KOPT-K1 (cell line): Measurements from ENCODE around the gene FAM210A.
A peak's percentile ranks its signal among the peaks of the same experiment; 100 is the strongest.

Experiments
- H3K27ac ChIP-seq: fragments of 200-600 bp; sonication (generic); 2 replicates; pipeline ENCODE4 v1.5.1; 2016; ENCODE audit warnings: antibody characterized with exemption, mild to moderate bottlenecking, low read depth, low read length; ENCODE audit not compliant: poor library complexity, severe bottlenecking
- H3K36me3 ChIP-seq: fragments of 200-600 bp; sonication (generic); 2 replicates; pipeline ENCODE4 v1.5.1; 2017; ENCODE audit warnings: antibody characterized with exemption, mild to moderate bottlenecking, low read length, moderate library complexity; ENCODE audit not compliant: insufficient read depth
- H3K9me3 ChIP-seq: fragments of 200-600 bp; sonication (generic); 2 replicates; pipeline ENCODE4 v1.5.1; 2017; ENCODE audit warnings: antibody characterized with exemption, low read length, mild to moderate bottlenecking; ENCODE audit not compliant: insufficient read depth, poor library complexity, severe bottlenecking

The FAM210A gene

GRCh38 chr18:13614641-13615288, 111.6 kb downstream of the FAM210A start:
- Histone ChIP-seq H3K27ac (peak overlapping the region; percentile 98), H3K36me3 (peaks cover 55% of the 10 kb centered on the region), H3K9me3 (no peaks in the 10 kb centered on the region)

- peaks cover 48% of the 10 kb centered on the region for H3K36me3 ChIP-seq
- peak overlapping the region; percentile 98 for H3K27ac ChIP-seq
- no peaks in the 10 kb centered on the region for H3K9me3 ChIP-seq
These were observed 112.5 kb downstream of the FAM210A start for GRCh38 chr18:13613591-13614501.
